OCI-LY1 (cell line): ENCODE results near the gene ITIH5.
"Not testable (repeated sequence)": the region's sequence is repeated elsewhere in the genome, so short reads cannot be mapped to it uniquely, and the experiment has no call there.

Experiments used
- H2AFZ ChIP-seq: fragments of 200-600 bp; sonication (generic), shearing (Covaris generic); 2 replicates; pipeline ENCODE4 v1.6.0; 2014; ENCODE audit warnings: antibody characterized with exemption, mild to moderate bottlenecking, low read length
- H3F3A ChIP-seq: fragments of 200-600 bp; sonication (generic), shearing (Covaris generic); 2 replicates; pipeline ENCODE4 v1.6.0; 2014; ENCODE audit warnings: mild to moderate bottlenecking, antibody characterized with exemption, low read length, moderate library complexity; ENCODE audit not compliant: insufficient read depth
- H3K27ac ChIP-seq: fragments of 200-600 bp; sonication (generic); 2 replicates; pipeline ENCODE4 v1.5.1; 2014; ENCODE audit warnings: low read length, mixed run types, mild to moderate bottlenecking, low read depth; ENCODE audit not compliant: poor library complexity, severe bottlenecking
- H3K27me3 ChIP-seq: fragments of 200-600 bp; sonication (generic); 2 replicates; pipeline ENCODE4 v1.6.0; 2014; ENCODE audit warnings: antibody characterized with exemption, mild to moderate bottlenecking, low read length, moderate library complexity; ENCODE audit not compliant: insufficient read depth
- H3K36me3 ChIP-seq: fragments of 200-600 bp; sonication (generic); 2 replicates; pipeline ENCODE4 v1.6.1; 2014; ENCODE audit warnings: mild to moderate bottlenecking, antibody characterized with exemption, low read length, moderate library complexity, mixed read lengths; ENCODE audit not compliant: insufficient read depth
- H3K4me1 ChIP-seq: fragments of 200-600 bp; sonication (generic); 2 replicates; pipeline ENCODE4 v1.5.1; 2014; ENCODE audit warnings: mild to moderate bottlenecking, low read length, moderate library complexity; ENCODE audit not compliant: insufficient read depth, severe bottlenecking
- H3K4me2 ChIP-seq: fragments of 200-600 bp; sonication (generic), shearing (Covaris generic); 2 replicates; pipeline ENCODE4 v1.6.1; 2014; ENCODE audit warnings: low read length
- H3K4me3 ChIP-seq: fragments of 200-600 bp; sonication (generic); 2 replicates; pipeline ENCODE4 v1.5.1; 2014; ENCODE audit warnings: low read length, low read depth, mild to moderate bottlenecking, mixed read lengths; ENCODE audit not compliant: poor library complexity, severe bottlenecking
- H3K79me2 ChIP-seq: fragments of 200-600 bp; shearing (Covaris generic); 2 replicates; pipeline ENCODE4 v1.6.1; 2016; ENCODE audit warnings: mixed run types, low read length, mixed read lengths; ENCODE audit not compliant: insufficient read depth
- H3K9ac ChIP-seq: fragments of 200-600 bp; sonication (generic), shearing (Covaris generic); 2 replicates; pipeline ENCODE4 v1.6.1; 2014; ENCODE audit warnings: mild to moderate bottlenecking, low read length, mixed read lengths
- H3K9me2 ChIP-seq: fragments of 200-600 bp; sonication (generic), shearing (Covaris generic); 2 replicates; pipeline ENCODE4 v1.6.1; 2014; ENCODE audit warnings: low read depth, mild to moderate bottlenecking, low read length, mixed read lengths
- H3K9me3 ChIP-seq: fragments of 200-600 bp; shearing (Covaris generic); 2 replicates; pipeline ENCODE4 v1.6.1; 2014; ENCODE audit warnings: low read length, mixed read lengths
- H4K20me1 ChIP-seq: fragments of 200-600 bp; sonication (generic), shearing (Covaris generic); 2 replicates; pipeline ENCODE4 v1.6.0; 2016; ENCODE audit warnings: mild to moderate bottlenecking, low read length; ENCODE audit not compliant: insufficient read depth
- EZH2 ChIP-seq: fragments of 200-600 bp; sonication (generic), shearing (Covaris generic); IDR thresholded peaks from 2 replicates; pipeline ENCODE4 v1.8.0; 2017; ENCODE audit warnings: borderline replicate concordance, mixed run types, mild to moderate bottlenecking, antibody characterized with exemption, low read length, moderate library complexity, mixed read lengths
- TF ChIP-seq, protein P1 (sequence below): fragments of 200-600 bp; sonication (generic), shearing (Covaris generic); IDR thresholded peaks from 2 replicates; pipeline ENCODE4 v1.5.1; 2017; ENCODE audit warnings: mild to moderate bottlenecking, antibody characterized with exemption, low read length, moderate library complexity, mixed read lengths

ITIH5 gene

DNA sequence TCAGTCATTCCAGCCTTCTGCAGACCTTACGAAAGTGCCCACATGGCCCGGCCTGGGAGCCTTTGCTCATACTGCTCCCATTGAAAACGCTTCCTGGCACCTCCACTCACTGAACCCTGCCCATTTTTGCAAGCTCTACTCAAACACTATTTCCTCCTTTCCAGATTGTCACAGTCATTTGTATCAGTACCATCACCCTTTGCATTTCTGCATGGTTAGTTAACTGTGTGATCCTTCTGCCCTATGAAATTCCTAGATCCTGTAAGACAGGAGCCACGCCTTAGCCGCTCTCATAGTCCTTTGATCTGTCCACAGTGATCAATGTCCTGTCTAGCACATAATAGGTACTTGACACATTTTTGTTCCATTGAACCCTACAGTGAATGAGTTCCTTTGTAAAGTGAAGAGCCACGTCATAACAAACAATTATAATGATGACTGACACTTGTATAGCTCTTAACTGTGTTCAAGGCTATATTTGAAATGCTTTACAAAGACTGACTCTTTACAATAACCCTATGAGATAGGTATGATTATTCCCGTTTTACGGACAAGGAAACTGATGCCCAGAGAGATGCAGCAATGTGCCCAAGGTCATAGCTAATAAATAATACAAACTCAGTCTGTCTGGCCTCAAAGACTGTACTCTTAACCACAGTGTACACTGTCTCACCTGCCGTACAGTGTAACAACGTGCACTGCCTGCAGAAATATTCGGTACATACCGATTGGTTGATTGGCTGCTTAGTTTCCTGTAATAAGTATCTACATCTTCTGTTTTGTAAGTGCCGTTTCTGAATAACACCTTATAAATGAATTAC lies 19.8 kb upstream of the ITIH5 start:
- H3K4me2 ChIP-seq, result no peak overlapping the region
- no peaks in the 10 kb centered on the region for H4K20me1 ChIP-seq
- H2AFZ ChIP-seq, result no peak overlapping the region
- no peaks in the 10 kb centered on the region for H3K9me3 ChIP-seq
- no peaks in the 10 kb centered on the region for H3K4me1 ChIP-seq
- no peaks in the 10 kb centered on the region for H3K27me3 ChIP-seq
- no peaks in the 10 kb centered on the region for H3K36me3 ChIP-seq
- no peaks in the 10 kb centered on the region for H3K79me2 ChIP-seq
- no peaks in the 10 kb centered on the region for H3F3A ChIP-seq
- H3K27ac ChIP-seq, result no peak overlapping the region
- TF ChIP-seq, protein P1, sequence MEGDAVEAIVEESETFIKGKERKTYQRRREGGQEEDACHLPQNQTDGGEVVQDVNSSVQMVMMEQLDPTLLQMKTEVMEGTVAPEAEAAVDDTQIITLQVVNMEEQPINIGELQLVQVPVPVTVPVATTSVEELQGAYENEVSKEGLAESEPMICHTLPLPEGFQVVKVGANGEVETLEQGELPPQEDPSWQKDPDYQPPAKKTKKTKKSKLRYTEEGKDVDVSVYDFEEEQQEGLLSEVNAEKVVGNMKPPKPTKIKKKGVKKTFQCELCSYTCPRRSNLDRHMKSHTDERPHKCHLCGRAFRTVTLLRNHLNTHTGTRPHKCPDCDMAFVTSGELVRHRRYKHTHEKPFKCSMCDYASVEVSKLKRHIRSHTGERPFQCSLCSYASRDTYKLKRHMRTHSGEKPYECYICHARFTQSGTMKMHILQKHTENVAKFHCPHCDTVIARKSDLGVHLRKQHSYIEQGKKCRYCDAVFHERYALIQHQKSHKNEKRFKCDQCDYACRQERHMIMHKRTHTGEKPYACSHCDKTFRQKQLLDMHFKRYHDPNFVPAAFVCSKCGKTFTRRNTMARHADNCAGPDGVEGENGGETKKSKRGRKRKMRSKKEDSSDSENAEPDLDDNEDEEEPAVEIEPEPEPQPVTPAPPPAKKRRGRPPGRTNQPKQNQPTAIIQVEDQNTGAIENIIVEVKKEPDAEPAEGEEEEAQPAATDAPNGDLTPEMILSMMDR, result no peak
- no peaks in the 10 kb centered on the region for H3K9me2 ChIP-seq
- H3K9ac ChIP-seq, result no peak overlapping the region
- H3K4me3 ChIP-seq, result no peak overlapping the region

DNA sequence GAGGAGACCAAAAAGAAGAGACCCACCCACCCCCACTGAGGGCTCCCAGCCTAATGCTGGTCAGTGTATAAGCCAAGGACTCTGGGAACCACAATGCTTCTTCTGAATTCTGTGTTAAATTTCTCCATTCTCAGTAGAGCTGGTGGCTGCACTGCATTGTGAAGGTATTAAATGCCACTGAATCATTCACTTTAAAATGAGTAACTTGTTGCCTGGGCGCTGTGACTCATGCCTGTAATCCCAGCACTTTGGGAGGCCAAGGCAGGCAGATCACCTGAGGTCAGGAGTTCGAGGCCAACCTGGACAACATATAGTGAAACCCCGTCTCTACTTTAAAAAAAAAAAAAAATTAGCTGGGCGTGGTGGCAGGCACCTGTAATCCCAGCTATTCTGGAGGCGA lies 13.3 kb upstream of the ITIH5 start:
- H4K20me1 ChIP-seq, H3K9me3 ChIP-seq, H3F3A ChIP-seq, H3K27ac ChIP-seq, H3K9me2 ChIP-seq, H3K4me1 ChIP-seq, H3K27me3 ChIP-seq, H3K4me2 ChIP-seq, H3K79me2 ChIP-seq, H2AFZ ChIP-seq, H3K9ac ChIP-seq, H3K36me3 ChIP-seq, H3K4me3 ChIP-seq: not testable (repeated sequence)

DNA sequence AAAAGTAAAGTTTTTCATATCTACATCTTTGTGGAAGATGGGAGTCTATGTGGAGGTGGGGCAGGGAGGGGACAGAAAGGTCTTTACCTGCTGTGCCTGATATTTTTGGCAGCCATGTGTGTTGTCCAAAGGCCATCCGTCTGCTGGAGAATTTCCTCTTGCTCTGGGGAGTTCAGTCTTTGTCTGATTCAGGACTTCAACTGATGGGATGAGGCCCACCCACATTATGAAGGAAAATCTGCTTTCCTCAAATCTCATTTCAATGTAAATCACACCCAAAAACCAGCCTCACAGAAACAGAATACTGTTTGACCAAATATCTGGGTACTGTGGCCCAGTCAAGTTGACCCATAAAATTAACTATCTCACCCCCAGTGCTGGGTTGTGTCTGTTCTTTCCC lies 12.5 kb upstream of the ITIH5 start:
- no peak overlapping the region for H2AFZ ChIP-seq
- no peak overlapping the region for H3K27ac ChIP-seq
- no peak overlapping the region for H3K9ac ChIP-seq
- no peak overlapping the region for H3K4me2 ChIP-seq
- TF ChIP-seq EZH2, result no peak
- TF ChIP-seq, protein P1, result no peak
- no peaks in the 10 kb centered on the region for H4K20me1 ChIP-seq
- no peaks in the 10 kb centered on the region for H3K36me3 ChIP-seq
- H3K9me3 ChIP-seq, result no peaks in the 10 kb centered on the region
- H3K27me3 ChIP-seq, result no peaks in the 10 kb centered on the region
- no peaks in the 10 kb centered on the region for H3K9me2 ChIP-seq
- H3K4me3 ChIP-seq, result no peak overlapping the region
- H3K79me2 ChIP-seq, result no peaks in the 10 kb centered on the region
- no peaks in the 10 kb centered on the region for H3F3A ChIP-seq
- no peaks in the 10 kb centered on the region for H3K4me1 ChIP-seq
